H9 (cell line): ENCODE data around the gene CERS4. TPM values are rescaled to one million over a fixed set of nuclear protein-coding genes. Genes with fewer than 3 reads are reported as not detected.

ENCODE experiments used
- DNase-seq: peaks from one replicate; pipeline ENCODE4 v3.0.0-alpha.2; 2017
- H2AFZ ChIP-seq: one replicate; pipeline ENCODE4 v1.6.1; 2013; ENCODE audit warnings: mild to moderate bottlenecking, low read length, control low read depth, moderate library complexity
- H2AK5ac ChIP-seq: 2 replicates; pipeline ENCODE4 v1.6.1; 2013; ENCODE audit warnings: low read length, control low read depth, mixed read lengths; ENCODE audit not compliant: insufficient read length
- H2BK120ac ChIP-seq: one replicate; pipeline ENCODE4 v1.6.1; 2013; ENCODE audit warnings: low read depth, mild to moderate bottlenecking, low read length, control low read depth, inconsistent platforms; ENCODE audit not compliant: poor library complexity, severe bottlenecking
- H2BK12ac ChIP-seq: 2 replicates; pipeline ENCODE4 v1.6.1; 2013; ENCODE audit warnings: low read length, control low read depth, mixed read lengths, low read depth; ENCODE audit not compliant: insufficient read length
- H2BK15ac ChIP-seq: 2 replicates; pipeline ENCODE4 v1.6.1; 2013; ENCODE audit warnings: low read depth, low read length, control low read depth
- H2BK20ac ChIP-seq: one replicate; pipeline ENCODE4 v1.6.1; 2013; ENCODE audit warnings: low read depth, mild to moderate bottlenecking, low read length, control low read depth, inconsistent platforms; ENCODE audit not compliant: poor library complexity, severe bottlenecking
- H2BK5ac ChIP-seq: 2 replicates; pipeline ENCODE4 v1.6.1; 2013; ENCODE audit warnings: low read length, control low read depth, mixed read lengths; ENCODE audit not compliant: insufficient read length
- H3K14ac ChIP-seq: 2 replicates; pipeline ENCODE4 v1.6.1; 2013; ENCODE audit warnings: low read length, control low read depth; ENCODE audit not compliant: insufficient read depth
- H3K18ac ChIP-seq: 2 replicates; pipeline ENCODE4 v1.6.1; 2013; ENCODE audit warnings: low read depth, mild to moderate bottlenecking, mixed read lengths, low read length, control low read depth; ENCODE audit not compliant: insufficient read length
- H3K23ac ChIP-seq: 2 replicates; pipeline ENCODE4 v1.6.1; 2013; ENCODE audit warnings: low read length, control low read depth, mixed read lengths, low read depth; ENCODE audit not compliant: insufficient read length
- H3K23me2 ChIP-seq: 2 replicates; pipeline ENCODE4 v1.6.1; 2013; ENCODE audit warnings: low read depth, mild to moderate bottlenecking, mixed read lengths, low read length, control low read depth; ENCODE audit not compliant: insufficient read length, poor library complexity, severe bottlenecking
- H3K27ac ChIP-seq: 2 replicates; pipeline ENCODE4 v1.5.1; 2013; ENCODE audit warnings: low read length, control low read depth, mixed read lengths, low read depth; ENCODE audit not compliant: insufficient read length
- H3K27me3 ChIP-seq: 2 replicates; pipeline ENCODE4 v1.6.1; 2013; ENCODE audit warnings: low read length, control low read depth, inconsistent platforms; ENCODE audit not compliant: insufficient read depth
- H3K4ac ChIP-seq: 2 replicates; pipeline ENCODE4 v1.6.1; 2013; ENCODE audit warnings: low read depth, mild to moderate bottlenecking, control low read depth, inconsistent platforms, low read length, moderate library complexity
- H3K4me1 ChIP-seq: 2 replicates; pipeline ENCODE4 v1.6.1; 2013; ENCODE audit warnings: low read length, control low read depth, inconsistent platforms; ENCODE audit not compliant: insufficient read depth
- H3K4me2 ChIP-seq: 2 replicates; pipeline ENCODE4 v1.6.1; 2013; ENCODE audit warnings: low read length, control low read depth, mixed read lengths; ENCODE audit not compliant: insufficient read length, insufficient read depth
- H3K56ac ChIP-seq: 2 replicates; pipeline ENCODE4 v1.6.1; 2013; ENCODE audit warnings: low read depth, mild to moderate bottlenecking, mixed read lengths, low read length, control low read depth; ENCODE audit not compliant: insufficient read length
- H3K79me1 ChIP-seq: 2 replicates; pipeline ENCODE4 v1.6.1; 2013; ENCODE audit warnings: low read depth, mild to moderate bottlenecking, moderate library complexity, low read length, control low read depth, inconsistent platforms; ENCODE audit not compliant: insufficient read depth, poor library complexity, severe bottlenecking
- H3K79me2 ChIP-seq: 2 replicates; pipeline ENCODE4 v1.6.1; 2013; ENCODE audit warnings: low read length, control low read depth, inconsistent platforms; ENCODE audit not compliant: insufficient read depth
- H3K9ac ChIP-seq: 2 replicates; pipeline ENCODE4 v1.6.1; 2013; ENCODE audit warnings: low read length, control low read depth, mixed read lengths; ENCODE audit not compliant: insufficient read length; ENCODE audit errors: extremely low read depth
- H3K9me3 ChIP-seq: one replicate; pipeline ENCODE4 v1.6.1; 2013; ENCODE audit warnings: low read depth, low read length, inconsistent platforms; ENCODE audit not compliant: control insufficient read depth
- H3T11ph ChIP-seq: one replicate; pipeline ENCODE4 v1.6.1; 2013; ENCODE audit warnings: mild to moderate bottlenecking, low read length, control low read depth, inconsistent platforms
- H4K20me1 ChIP-seq: one replicate; pipeline ENCODE4 v1.6.1; 2013; ENCODE audit not compliant: control insufficient read depth, insufficient read length, insufficient read depth
- H4K5ac ChIP-seq: 2 replicates; pipeline ENCODE4 v1.6.1; 2013; ENCODE audit warnings: low read depth, mild to moderate bottlenecking, mixed read lengths, low read length, control low read depth; ENCODE audit not compliant: insufficient read length
- H4K8ac ChIP-seq: replicated peaks from 2 replicates; pipeline ENCODE4 v1.6.1; 2013; ENCODE audit warnings: low read length, control low read depth, mixed read lengths, low read depth; ENCODE audit not compliant: insufficient read length
- H4K91ac ChIP-seq: 2 replicates; pipeline ENCODE4 v1.6.1; 2013; ENCODE audit warnings: low read depth, mild to moderate bottlenecking, moderate library complexity, mixed read lengths, low read length, control low read depth; ENCODE audit not compliant: insufficient read length
- H3K27ac Mint-ChIP-seq, 3 experiments: 2 replicates in 2 of 3; 3 replicates in 1 of 3; pipeline ENCODE4 v1.8.0; 2020 to 2021; ENCODE audit warnings: mixed read lengths in 3 of 3, mild to moderate bottlenecking in 1 of 3, moderate library complexity in 1 of 3
- H3K27me3 Mint-ChIP-seq: 2 replicates; pipeline ENCODE4 v1.8.0; 2021; ENCODE audit warnings: low read depth, mild to moderate bottlenecking, moderate library complexity, mixed read lengths
- H3K36me3 Mint-ChIP-seq, 3 experiments: 2 replicates in 2 of 3; 3 replicates in 1 of 3; pipeline ENCODE4 v1.8.0; 2020 to 2021; ENCODE audit warnings: low read depth in 3 of 3, mixed read lengths in 3 of 3; ENCODE audit not compliant: insufficient read depth in 1 of 3
- H3K4me1 Mint-ChIP-seq, 2 experiments: 2 replicates each; pipeline ENCODE4 v1.8.0; 2020; ENCODE audit warnings: mixed read lengths in 2 of 2
- H3K4me3 Mint-ChIP-seq, 2 experiments: 2 replicates in 1 of 2; 3 replicates in 1 of 2; pipeline ENCODE4 v1.8.0; 2020 to 2021; ENCODE audit warnings: mild to moderate bottlenecking in 2 of 2, mixed read lengths in 2 of 2, moderate library complexity in 1 of 2
- H3K9me3 Mint-ChIP-seq, 2 experiments: 2 replicates in 1 of 2; 3 replicates in 1 of 2; pipeline ENCODE4 v1.8.0; 2020; ENCODE audit warnings: mild to moderate bottlenecking in 2 of 2, mixed read lengths in 2 of 2, moderate library complexity in 1 of 2
- WGBS: extraction: QIAGEN DNeasy Blood & Tissue Kit; methylation state at CpG from one replicate; pipeline ENCODE4 v1.1.7; 2013; ENCODE audit warnings: missing lambda C conversion rate, low lambda C conversion rate, mixed read lengths; ENCODE audit not compliant: insufficient read length; ENCODE audit errors: extremely low coverage; 5-methylcytosine and 5-hydroxymethylcytosine counted together
- total RNA-seq: library from RNA; stranded (reverse); gene quantifications from 2 replicates; pipeline ENCODE4 v1.2.1, GENCODE V29; 2021
- TF ChIP-seq, protein P1 (sequence below): fragments of 200-600 bp; sonication (generic); conservative IDR thresholded peaks from 3 replicates; pipeline ENCODE4 v1.8.0; 2021; ENCODE audit warnings: antibody characterized with exemption, mild to moderate bottlenecking

CERS4 gene
- total RNA-seq, 1 experiment from 2014 or later = 62.6 TPM

DNA sequence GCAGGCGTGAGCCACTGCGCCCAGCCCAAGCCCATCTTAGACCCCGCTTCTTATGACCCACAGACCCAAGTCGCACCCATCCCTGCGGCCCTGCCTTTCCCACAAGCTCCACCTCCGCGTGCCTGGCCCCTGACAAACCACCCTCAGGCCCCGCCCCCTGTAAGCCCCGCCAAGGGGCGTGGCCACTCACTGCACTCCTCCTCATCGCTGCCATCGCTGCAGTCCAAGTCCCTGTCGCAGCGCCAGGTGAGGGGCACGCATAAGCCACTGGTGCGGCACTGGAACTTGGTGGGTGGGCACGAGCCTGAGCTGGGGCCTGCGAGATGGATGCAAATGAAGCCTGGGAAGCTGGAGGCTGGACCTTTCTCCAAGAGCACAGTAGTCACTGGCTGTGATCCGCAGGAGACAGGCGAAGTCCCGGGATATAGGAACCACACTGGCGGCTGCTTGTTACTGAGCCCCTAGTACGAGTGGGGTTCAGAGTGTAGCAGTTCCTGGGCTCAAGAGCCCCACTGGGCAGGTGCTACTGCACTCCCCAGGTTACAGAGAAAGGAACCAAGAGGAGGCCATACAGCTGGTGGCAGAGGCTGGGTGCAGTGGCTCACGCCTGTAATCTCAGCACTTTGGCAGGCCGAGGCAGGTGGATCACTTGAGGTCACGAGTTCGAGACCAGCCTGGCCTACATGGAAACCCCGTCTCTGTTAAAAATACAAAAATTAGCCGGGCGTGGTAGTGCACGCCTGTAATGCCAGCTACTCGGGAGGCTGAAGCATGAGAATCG lies 95.9 kb downstream of the CERS4 start:
- peak overlapping the region in 2 of 3 experiments; percentile 28 to 40; a peak in 1 of 7 replicates for H3K27ac Mint-ChIP-seq
- peaks cover 22 to 30% of the 10 kb centered on the region in 2 experiments for H3K4me1 Mint-ChIP-seq
- Histone ChIP-seq H3T11ph (no peak overlapping the region), H2BK120ac (no peak overlapping the region), H3K9me3 (no peaks in the 10 kb centered on the region), H3K79me1 (no peaks in the 10 kb centered on the region), H3K23me2 (peaks cover 11% of the 10 kb centered on the region), H3K23ac (no peak overlapping the region), H4K91ac (no peak overlapping the region), H4K5ac (no peak overlapping the region), H4K20me1 (no peaks in the 10 kb centered on the region), H3K18ac (no peak overlapping the region), H2BK12ac (no peak overlapping the region), H2BK5ac (no peak overlapping the region), H2AFZ (no peak overlapping the region), H3K27ac (no peak overlapping the region), H2BK15ac (no peak overlapping the region), H3K9ac (no peak overlapping the region), H2AK5ac (no peak overlapping the region), H4K8ac (no peak overlapping the region), H3K56ac (no peak overlapping the region), H3K4ac (no peak overlapping the region), H3K4me1 (no peaks in the 10 kb centered on the region), H3K14ac (no peak overlapping the region), H3K79me2 (no peaks in the 10 kb centered on the region; the same call in 1 of the 2 replicates), H3K4me2 (no peak overlapping the region), H2BK20ac (no peak overlapping the region), H3K27me3 (no peaks in the 10 kb centered on the region)
- no CpG with 5 or more reads among the region's 33 CpGs for WGBS
- no peaks in the 10 kb centered on the region for H3K27me3 Mint-ChIP-seq
- H3K36me3 Mint-ChIP-seq = peaks cover 19 to 32% (median 23%) of the 10 kb centered on the region in 3 experiments
- DNase-seq = peak; percentile 93
- TF ChIP-seq, protein P1, sequence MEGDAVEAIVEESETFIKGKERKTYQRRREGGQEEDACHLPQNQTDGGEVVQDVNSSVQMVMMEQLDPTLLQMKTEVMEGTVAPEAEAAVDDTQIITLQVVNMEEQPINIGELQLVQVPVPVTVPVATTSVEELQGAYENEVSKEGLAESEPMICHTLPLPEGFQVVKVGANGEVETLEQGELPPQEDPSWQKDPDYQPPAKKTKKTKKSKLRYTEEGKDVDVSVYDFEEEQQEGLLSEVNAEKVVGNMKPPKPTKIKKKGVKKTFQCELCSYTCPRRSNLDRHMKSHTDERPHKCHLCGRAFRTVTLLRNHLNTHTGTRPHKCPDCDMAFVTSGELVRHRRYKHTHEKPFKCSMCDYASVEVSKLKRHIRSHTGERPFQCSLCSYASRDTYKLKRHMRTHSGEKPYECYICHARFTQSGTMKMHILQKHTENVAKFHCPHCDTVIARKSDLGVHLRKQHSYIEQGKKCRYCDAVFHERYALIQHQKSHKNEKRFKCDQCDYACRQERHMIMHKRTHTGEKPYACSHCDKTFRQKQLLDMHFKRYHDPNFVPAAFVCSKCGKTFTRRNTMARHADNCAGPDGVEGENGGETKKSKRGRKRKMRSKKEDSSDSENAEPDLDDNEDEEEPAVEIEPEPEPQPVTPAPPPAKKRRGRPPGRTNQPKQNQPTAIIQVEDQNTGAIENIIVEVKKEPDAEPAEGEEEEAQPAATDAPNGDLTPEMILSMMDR = no peak
- peak overlapping the region in 1 of 2 experiments; percentile 32; a peak in 4 of 5 replicates for H3K4me3 Mint-ChIP-seq
- no peaks in the 10 kb centered on the region for H3K9me3 Mint-ChIP-seq
